GM18951 (cell line): ENCODE measurements around the gene CDH4.
"Not testable (repeated sequence)": the region's sequence is repeated elsewhere in the genome, so short reads cannot be mapped to it uniquely, and the experiment has no call there.

Experiments used
- POLR2A ChIP-seq: IDR thresholded peaks from 4 replicates; pipeline ENCODE4 v1.6.1; 2011; ENCODE audit warnings: mild to moderate bottlenecking; ENCODE audit not compliant: insufficient read length, insufficient read depth; ENCODE audit errors: extremely low read depth
- in situ Hi-C: fragments of 300-500 bp; cut with MboI; formaldehyde crosslinking; loops from one replicate; pipeline ENCODE4 v1.12.0; 2022; ENCODE audit warnings: low sequenced_read_pairs, mixed read lengths, inconsistent platforms; ENCODE audit not compliant: unreplicated experiment

Gene CDH4

GRCh38 chr20:61260905-61261304 is 8.8 kb downstream of the CDH4 start:
- TF ChIP-seq POLR2A: no peak
- in situ Hi-C loops: no loop called here

GRCh38 chr20:61262036-61262435 is 10.0 kb downstream of the CDH4 start:
- in situ Hi-C loops: no loop called here
- no peak for TF ChIP-seq POLR2A

GRCh38 chr20:61262514-61262913 is 10.5 kb downstream of the CDH4 start:
- in situ Hi-C loops: no loop called here
- TF ChIP-seq POLR2A: no peak

- TF ChIP-seq POLR2A: no peak
- in situ Hi-C loops: no loop called here
Measured at GRCh38 chr20:61263084-61263695, 11.1 kb downstream of the CDH4 start.

- in situ Hi-C loops: no loop called here
- TF ChIP-seq POLR2A: no peak
Measured at GRCh38 chr20:61263938-61264337, 11.9 kb downstream of the CDH4 start.

- in situ Hi-C loops: no loop called here
Measured at GRCh38 chr20:61267241-61267640, 15.2 kb downstream of the CDH4 start.

GRCh38 chr20:61268024-61268423 is 16.0 kb downstream of the CDH4 start:
- no peak for TF ChIP-seq POLR2A
- in situ Hi-C loops: no loop called here

More at GRCh38 chr20:61267241-61267640, 15.2 kb downstream of the CDH4 start:
- no peak for TF ChIP-seq POLR2A

GRCh38 chr20:61271312-61272231 is 19.5 kb downstream of the CDH4 start:
- in situ Hi-C loops: no loop called here
- TF ChIP-seq POLR2A: no peak

- in situ Hi-C loops: not testable (repeated sequence)
Measured at GRCh38 chr20:61273024-61273423, 21.0 kb downstream of the CDH4 start.

GRCh38 chr20:61273666-61274065 is 21.6 kb downstream of the CDH4 start:
- in situ Hi-C loops: not testable (repeated sequence)

GRCh38 chr20:61274326-61274725 is 22.3 kb downstream of the CDH4 start:
- in situ Hi-C loops: no loop called here
- TF ChIP-seq POLR2A: no peak

- TF ChIP-seq POLR2A: no peak
- in situ Hi-C loops: no loop called here
Measured at GRCh38 chr20:61278296-61278695, 26.2 kb downstream of the CDH4 start.

- TF ChIP-seq POLR2A: no peak
- in situ Hi-C loops: no loop called here
Measured at GRCh38 chr20:61279621-61280150, 27.6 kb downstream of the CDH4 start.
